ENCODE results near the gene ZNF628. TPM values are rescaled to one million over a fixed set of nuclear protein-coding genes. Genes with fewer than 3 reads are reported as not detected.

ZNF628 gene
- total RNA-seq, 4 donors from 2014 or later: 2.4 to 13.0 (median 4.9) TPM

DNA sequence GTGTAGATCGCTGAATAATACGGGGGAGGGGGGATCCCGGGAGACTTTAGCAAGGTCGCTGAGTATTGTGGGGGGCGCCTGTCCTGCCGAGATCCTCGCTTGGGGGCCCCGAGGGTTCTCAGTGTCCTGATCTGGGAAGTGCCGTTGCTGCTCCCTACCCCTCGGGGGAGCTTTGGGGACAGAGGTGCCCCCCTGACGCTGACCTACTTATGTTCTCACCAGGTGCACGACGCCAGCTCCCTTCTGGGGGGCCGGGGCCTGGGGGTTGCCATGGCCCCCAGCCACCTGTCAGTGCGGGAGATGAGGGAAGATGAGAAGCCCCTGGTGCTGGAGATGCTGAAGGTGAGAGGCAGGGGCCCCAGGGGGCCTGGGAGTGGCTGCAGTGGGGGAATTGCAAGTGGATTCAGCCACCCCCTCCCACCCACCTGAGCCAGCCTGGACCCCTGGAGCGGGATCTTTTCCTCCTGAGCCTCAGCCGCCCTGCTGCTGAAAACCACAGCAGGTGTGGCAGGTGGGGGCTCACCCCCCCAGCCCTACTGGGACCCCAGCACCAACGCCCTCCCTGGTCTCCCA is 9.1 kb downstream of the ZNF628 start:
- Histone ChIP-seq H3K4me1 (peaks cover 3 to 74% (median 54%) of the 10 kb centered on the region in 3 donors), H3K36me3 (peaks cover 0 to 37% of the 10 kb centered on the region in 2 donors), H3K27me3 (no peaks in the 10 kb centered on the region), H3K9me3 (no peaks in the 10 kb centered on the region), H3K27ac (peak overlapping the region; percentile 86 to 99 (median 96)), H3K4me3 (peak overlapping the region; percentile 35 to 58)
- WGBS, 2 donors (ENCODE audit: low coverage in 1 of 2): no CpG with 5 or more reads among the region's 18 CpGs
- no peak for ATAC-seq
- TF ChIP-seq POLR2A (IDR thresholded peaks at IDR 0.05) (no peak), EP300 (IDR thresholded peaks at IDR 0.05) (no peak), POLR2AphosphoS5 (IDR thresholded peaks at IDR 0.05) (no peak)
- TF ChIP-seq, protein P1, sequence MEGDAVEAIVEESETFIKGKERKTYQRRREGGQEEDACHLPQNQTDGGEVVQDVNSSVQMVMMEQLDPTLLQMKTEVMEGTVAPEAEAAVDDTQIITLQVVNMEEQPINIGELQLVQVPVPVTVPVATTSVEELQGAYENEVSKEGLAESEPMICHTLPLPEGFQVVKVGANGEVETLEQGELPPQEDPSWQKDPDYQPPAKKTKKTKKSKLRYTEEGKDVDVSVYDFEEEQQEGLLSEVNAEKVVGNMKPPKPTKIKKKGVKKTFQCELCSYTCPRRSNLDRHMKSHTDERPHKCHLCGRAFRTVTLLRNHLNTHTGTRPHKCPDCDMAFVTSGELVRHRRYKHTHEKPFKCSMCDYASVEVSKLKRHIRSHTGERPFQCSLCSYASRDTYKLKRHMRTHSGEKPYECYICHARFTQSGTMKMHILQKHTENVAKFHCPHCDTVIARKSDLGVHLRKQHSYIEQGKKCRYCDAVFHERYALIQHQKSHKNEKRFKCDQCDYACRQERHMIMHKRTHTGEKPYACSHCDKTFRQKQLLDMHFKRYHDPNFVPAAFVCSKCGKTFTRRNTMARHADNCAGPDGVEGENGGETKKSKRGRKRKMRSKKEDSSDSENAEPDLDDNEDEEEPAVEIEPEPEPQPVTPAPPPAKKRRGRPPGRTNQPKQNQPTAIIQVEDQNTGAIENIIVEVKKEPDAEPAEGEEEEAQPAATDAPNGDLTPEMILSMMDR (IDR thresholded peaks at IDR 0.05): no peak

GRCh38 chr19:55486043-55486970 is 9.9 kb downstream of the ZNF628 start:
- Histone ChIP-seq H3K9me3 (no peaks in the 10 kb centered on the region), H3K27ac (peak overlapping the region; percentile 86 to 99 (median 96)), H3K36me3 (peaks cover 0 to 29% of the 10 kb centered on the region in 2 donors), H3K4me1 (peaks cover 3 to 82% (median 54%) of the 10 kb centered on the region in 3 donors), H3K27me3 (no peaks in the 10 kb centered on the region), H3K4me3 (peak overlapping the region in 1 of 2 donors; percentile 28)
- TF ChIP-seq EP300 (IDR thresholded peaks at IDR 0.05): no peak
- TF ChIP-seq, protein P1 (IDR thresholded peaks at IDR 0.05): peak in 3 of 4 experiments; percentile 38 to 60 (median 48)
- 46% methylated on average over 7 of the region's 53 CpGs; no CpG with 5 or more reads in 1 of the 2 donors for WGBS, 2 donors (ENCODE audit: low coverage in 1 of 2)
- ATAC-seq: no peak

- Histone ChIP-seq H3K27ac (peak overlapping the region; percentile 86 to 99 (median 96)), H3K27me3 (no peaks in the 10 kb centered on the region), H3K4me1 (peaks cover 3 to 92% (median 60%) of the 10 kb centered on the region in 3 donors), H3K36me3 (peaks cover 0 to 20% of the 10 kb centered on the region in 2 donors), H3K4me3 (peak overlapping the region in 1 of 2 donors; percentile 28), H3K9me3 (no peaks in the 10 kb centered on the region)
- 6 to 20% methylated on average over 1 to 15 of the region's 27 CpGs for WGBS, 2 donors (ENCODE audit: low coverage in 1 of 2)
- TF ChIP-seq EP300 (IDR thresholded peaks at IDR 0.05) (no peak), POLR2AphosphoS5 (IDR thresholded peaks at IDR 0.05) (peak; percentile 70)
- TF ChIP-seq, protein P1 (IDR thresholded peaks at IDR 0.05): no peak
- peak; percentile 67 for ATAC-seq
Measured at GRCh38 chr19:55486971-55487923, 10.8 kb downstream of the ZNF628 start.

DNA sequence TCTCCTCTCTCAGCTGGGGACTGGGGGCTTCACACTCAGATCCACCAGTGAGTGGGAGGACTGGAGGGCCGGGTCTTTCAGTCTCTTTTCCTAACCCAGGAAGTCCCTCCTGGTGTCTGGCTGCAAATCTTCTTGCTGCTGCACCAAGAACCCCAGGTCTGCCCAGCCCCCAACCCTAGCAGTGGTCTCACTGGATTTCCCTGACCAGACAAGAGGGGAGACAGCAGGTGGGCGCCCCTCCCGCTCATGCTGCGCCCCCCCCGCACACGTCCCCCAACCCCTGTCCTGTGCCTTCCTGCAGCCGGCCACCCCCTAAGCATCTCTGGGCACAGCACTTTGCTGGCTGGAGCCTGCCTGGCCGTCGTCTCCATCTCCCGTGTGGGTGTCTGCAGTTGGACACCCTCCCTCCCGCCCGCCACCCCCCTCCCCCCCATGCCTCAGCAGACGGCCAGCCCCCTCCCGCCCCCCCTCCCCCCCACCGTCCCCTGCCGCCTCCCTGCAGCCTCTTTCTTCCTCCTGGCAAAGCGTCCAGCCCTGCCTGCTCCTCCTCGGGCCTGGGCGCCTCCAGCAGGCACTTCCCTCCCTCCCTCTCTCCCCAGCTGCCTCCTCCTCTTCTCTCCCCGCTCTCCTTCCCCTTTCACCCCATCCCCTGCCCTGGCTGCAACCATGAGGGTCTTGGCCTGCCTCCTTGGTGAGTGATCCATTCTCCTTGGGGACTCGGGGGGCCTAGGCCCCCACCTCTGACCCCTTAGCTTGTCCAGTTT is 11.7 kb downstream of the ZNF628 start, which contains the start of gene SSC5D:
TSS of gene SSC5D (plus strand) at position 513 of the 764 bp plus-strand sequence. CDS start at position 667, 154 bp downstream.
- H3K36me3 ChIP-seq: peaks cover 0 to 11% of the 10 kb centered on the region in 2 donors
- H3K4me1 ChIP-seq: peaks cover 3 to 99% (median 60%) of the 10 kb centered on the region in 3 donors
- H3K4me3 ChIP-seq: peak within 1 kb of the TSS in 1 of 2 donors; percentile 37
- TF ChIP-seq EP300 (IDR thresholded peaks at IDR 0.05) (no peak), POLR2A (IDR thresholded peaks at IDR 0.05) (no peak), POLR2AphosphoS5 (IDR thresholded peaks at IDR 0.05) (no peak)
- TF ChIP-seq, protein P1 (IDR thresholded peaks at IDR 0.05): no peak
- H3K27ac ChIP-seq: peak within 1 kb of the TSS; percentile 86 to 99 (median 96)
- no peaks in the 10 kb centered on the region for H3K27me3 ChIP-seq
- no peaks in the 10 kb centered on the region for H3K9me3 ChIP-seq
- ATAC-seq: no peak
- 15% methylated on average over 5 of the region's 21 CpGs; no CpG with 5 or more reads in 1 of the 2 donors for WGBS, 2 donors (ENCODE audit: low coverage in 1 of 2)

Measured in gastroesophageal sphincter (tissue), 4 donors.